H1 (cell line): ENCODE results near the gene CPT1A.
"Not testable (repeated sequence)": the region's sequence is repeated elsewhere in the genome, so short reads cannot be mapped to it uniquely, and the experiment has no call there.

Experiments used
- CTBP2 ChIP-seq: IDR thresholded peaks from 2 replicates; pipeline ENCODE4 v1.7.0; 2011; ENCODE audit warnings: borderline replicate concordance, mild to moderate bottlenecking, moderate library complexity, mixed read lengths, low read length; ENCODE audit not compliant: insufficient read depth, insufficient read length
- EZH2 ChIP-seq: fragments of 200-600 bp; sonication (generic); IDR thresholded peaks from 2 replicates; pipeline ENCODE4 v1.7.1; 2012; ENCODE audit warnings: low read depth, mild to moderate bottlenecking, moderate library complexity, low read length, inconsistent platforms; ENCODE audit not compliant: severe bottlenecking
- HDAC2 ChIP-seq, 2 experiments: fragments of 300-600 bp in 1 of 2; sonication (generic) in 1 of 2; IDR thresholded peaks; 2 replicates each; pipeline ENCODE4 v1.6.1; 2011 to 2012; ENCODE audit warnings: low read depth in 2 of 2, low read length in 2 of 2, mild to moderate bottlenecking in 2 of 2, moderate library complexity in 2 of 2, borderline replicate concordance in 1 of 2, inconsistent platforms in 1 of 2
- JUN ChIP-seq: IDR thresholded peaks from 2 replicates; pipeline ENCODE4 v1.6.1; 2011; ENCODE audit warnings: low read depth, mild to moderate bottlenecking, improper control_type of control experiment, low read length
- JUND ChIP-seq: IDR thresholded peaks from 2 replicates; pipeline ENCODE4 v1.6.1; 2011; ENCODE audit warnings: mild to moderate bottlenecking, improper control_type of control experiment, low read length
- TAF1 ChIP-seq: IDR thresholded peaks from 2 replicates; pipeline ENCODE4 v1.6.1; 2011; ENCODE audit warnings: mild to moderate bottlenecking, low read depth, low read length
- TF ChIP-seq, protein P1 (sequence below), 3 experiments: IDR thresholded peaks; 1 replicate in 2 of 3; 2 replicates in 1 of 3; pipeline versions ENCODE4 v1.5.1 to v1.6.1; 2011; ENCODE audit warnings: low read length in 3 of 3, mild to moderate bottlenecking in 3 of 3, inconsistent platforms in 2 of 3, low read depth in 1 of 3, moderate library complexity in 1 of 3; ENCODE audit not compliant: insufficient read depth in 1 of 3; ENCODE audit errors: control extremely low read depth in 1 of 3
- TF ChIP-seq, protein P2 (sequence below): IDR thresholded peaks from 2 replicates; pipeline ENCODE4 v1.6.1; 2011; ENCODE audit warnings: low read length, improper control_type of control experiment

GRCh38 chr11:68856425-68857030 lies 14.8 kb upstream of the CPT1A start:
- TF ChIP-seq EZH2; JUND; JUN; TAF1; CTBP2; HDAC2 (IDR thresholded peaks at IDR 0.05; ENCODE audit: borderline replicate concordance in 1 of 2, low read depth in 2 of 2, low read length in 2 of 2): not testable (repeated sequence)
- TF ChIP-seq, protein P1, sequence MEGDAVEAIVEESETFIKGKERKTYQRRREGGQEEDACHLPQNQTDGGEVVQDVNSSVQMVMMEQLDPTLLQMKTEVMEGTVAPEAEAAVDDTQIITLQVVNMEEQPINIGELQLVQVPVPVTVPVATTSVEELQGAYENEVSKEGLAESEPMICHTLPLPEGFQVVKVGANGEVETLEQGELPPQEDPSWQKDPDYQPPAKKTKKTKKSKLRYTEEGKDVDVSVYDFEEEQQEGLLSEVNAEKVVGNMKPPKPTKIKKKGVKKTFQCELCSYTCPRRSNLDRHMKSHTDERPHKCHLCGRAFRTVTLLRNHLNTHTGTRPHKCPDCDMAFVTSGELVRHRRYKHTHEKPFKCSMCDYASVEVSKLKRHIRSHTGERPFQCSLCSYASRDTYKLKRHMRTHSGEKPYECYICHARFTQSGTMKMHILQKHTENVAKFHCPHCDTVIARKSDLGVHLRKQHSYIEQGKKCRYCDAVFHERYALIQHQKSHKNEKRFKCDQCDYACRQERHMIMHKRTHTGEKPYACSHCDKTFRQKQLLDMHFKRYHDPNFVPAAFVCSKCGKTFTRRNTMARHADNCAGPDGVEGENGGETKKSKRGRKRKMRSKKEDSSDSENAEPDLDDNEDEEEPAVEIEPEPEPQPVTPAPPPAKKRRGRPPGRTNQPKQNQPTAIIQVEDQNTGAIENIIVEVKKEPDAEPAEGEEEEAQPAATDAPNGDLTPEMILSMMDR (IDR thresholded peaks at IDR 0.05; ENCODE audit: control extremely low read depth in 1 of 3, insufficient read depth in 1 of 3, low read depth in 1 of 3, low read length in 3 of 3): not testable (repeated sequence)
- TF ChIP-seq, protein P2, sequence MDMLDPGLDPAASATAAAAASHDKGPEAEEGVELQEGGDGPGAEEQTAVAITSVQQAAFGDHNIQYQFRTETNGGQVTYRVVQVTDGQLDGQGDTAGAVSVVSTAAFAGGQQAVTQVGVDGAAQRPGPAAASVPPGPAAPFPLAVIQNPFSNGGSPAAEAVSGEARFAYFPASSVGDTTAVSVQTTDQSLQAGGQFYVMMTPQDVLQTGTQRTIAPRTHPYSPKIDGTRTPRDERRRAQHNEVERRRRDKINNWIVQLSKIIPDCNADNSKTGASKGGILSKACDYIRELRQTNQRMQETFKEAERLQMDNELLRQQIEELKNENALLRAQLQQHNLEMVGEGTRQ: not testable (repeated sequence)
